GM18909 (cell line): ENCODE measurements around the gene ARHGEF18.
"Not testable (repeated sequence)": the region's sequence is repeated elsewhere in the genome, so short reads cannot be mapped to it uniquely, and the experiment has no call there.

Source experiments
- ATAC-seq: cut with Tn5 transposase; IDR thresholded peaks from one replicate; pipeline ENCODE4 v1.9.1; 2021; ENCODE audit warnings: mild to moderate bottlenecking; ENCODE audit not compliant: unreplicated experiment, poor library complexity

The ARHGEF18 gene

GRCh38 chr19:7348587-7349230 lies at the start of gene ARHGEF18:
TSS of gene ARHGEF18 (plus strand) at chr19:7348937. CDS start at chr19:7362891, 13,954 bp downstream.
- no peak for ATAC-seq

DNA sequence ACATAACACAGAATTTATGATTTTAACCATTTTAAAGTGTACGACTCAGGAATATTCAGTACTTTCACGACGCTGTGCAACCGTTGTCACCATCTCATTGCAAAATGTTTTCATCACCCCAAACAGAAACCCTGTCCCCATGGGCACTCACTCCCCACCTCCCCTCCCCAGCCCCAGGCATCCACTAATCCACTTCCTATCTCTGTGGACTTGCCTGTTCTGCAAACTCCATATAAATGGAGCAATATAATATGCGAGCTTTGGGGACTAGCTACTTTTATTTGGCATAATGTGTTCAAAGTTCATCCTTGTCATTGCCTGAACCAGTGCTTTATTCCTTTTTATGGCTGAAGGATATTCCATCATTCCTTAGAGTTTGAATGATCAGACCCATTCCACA lies 47.2 kb upstream of the ARHGEF18 start:
- ATAC-seq, result no peak

- no peak for ATAC-seq
Observed at GRCh38 chr19:7303470-7303869, 45.3 kb upstream of the ARHGEF18 start.

- ATAC-seq, result no peak
Observed at GRCh38 chr19:7304200-7304599, 44.5 kb upstream of the ARHGEF18 start.

GRCh38 chr19:7307590-7308218 lies 41.0 kb upstream of the ARHGEF18 start:
- no peak for ATAC-seq

- ATAC-seq, result not testable (repeated sequence)
Observed at GRCh38 chr19:7308327-7308726, 40.4 kb upstream of the ARHGEF18 start.

- ATAC-seq, result no peak
Observed at GRCh38 chr19:7311911-7312310, 36.8 kb upstream of the ARHGEF18 start.

DNA sequence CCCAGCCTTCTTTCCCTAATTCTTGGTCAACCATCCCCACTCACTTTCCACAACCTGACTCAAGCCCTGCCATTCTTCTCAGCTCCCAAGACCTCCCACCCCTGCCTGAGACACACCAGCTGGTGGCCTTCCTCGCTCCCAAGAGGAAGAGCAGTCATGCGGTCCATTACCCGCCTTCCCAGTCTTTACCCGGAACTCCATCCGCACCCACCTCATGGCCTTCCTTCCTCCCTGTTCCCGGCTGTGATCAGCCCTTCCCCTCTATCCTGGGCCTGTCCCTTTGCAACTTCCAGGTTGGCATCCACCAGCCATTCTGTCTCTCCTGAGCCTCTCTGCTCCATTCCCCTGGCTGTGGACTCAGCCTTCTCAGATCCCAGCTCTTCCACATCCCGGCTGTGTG lies 35.9 kb upstream of the ARHGEF18 start:
- no peak for ATAC-seq

- ATAC-seq, result no peak
Observed at GRCh38 chr19:7318176-7318575, 30.6 kb upstream of the ARHGEF18 start.

GRCh38 chr19:7326105-7326877 lies 22.4 kb upstream of the ARHGEF18 start:
- no peak for ATAC-seq

DNA sequence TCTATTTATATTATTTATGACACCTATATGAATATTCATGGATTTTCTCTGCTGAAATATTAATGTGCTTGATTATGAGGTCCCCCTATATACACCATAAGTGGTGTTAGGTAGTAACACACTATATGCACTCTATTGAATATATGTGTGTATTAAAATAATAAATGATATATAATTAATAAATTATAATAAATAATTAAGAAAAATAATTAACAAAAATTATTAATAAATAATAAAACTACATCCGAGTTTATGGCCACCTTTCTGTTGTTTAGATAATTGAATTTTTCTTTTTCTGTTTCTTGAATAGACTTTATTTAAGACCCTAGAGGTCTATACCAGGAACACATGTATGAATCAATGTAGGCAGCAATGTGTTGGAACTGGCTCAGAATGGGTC lies 20.9 kb upstream of the ARHGEF18 start:
- ATAC-seq, result no peak

DNA sequence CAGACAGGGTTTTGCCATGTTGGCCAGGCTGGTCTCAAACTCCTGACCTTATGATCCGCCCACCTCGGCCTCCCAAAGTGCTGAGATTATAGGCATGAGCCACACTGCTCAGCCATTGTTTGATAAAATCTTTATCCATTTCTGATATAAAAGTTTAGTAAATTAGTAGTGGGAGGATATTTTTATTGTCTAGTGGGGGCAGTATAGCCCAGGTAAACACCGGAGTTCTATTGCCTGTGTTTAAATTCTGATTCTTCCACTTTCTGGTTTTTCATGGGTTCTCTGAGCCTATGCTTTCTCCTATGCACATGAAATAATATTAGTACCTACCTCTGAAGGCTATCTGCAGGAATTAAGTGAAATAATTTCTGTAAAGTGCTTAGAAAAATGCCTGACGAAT lies 20.1 kb upstream of the ARHGEF18 start:
- ATAC-seq, result no peak

DNA sequence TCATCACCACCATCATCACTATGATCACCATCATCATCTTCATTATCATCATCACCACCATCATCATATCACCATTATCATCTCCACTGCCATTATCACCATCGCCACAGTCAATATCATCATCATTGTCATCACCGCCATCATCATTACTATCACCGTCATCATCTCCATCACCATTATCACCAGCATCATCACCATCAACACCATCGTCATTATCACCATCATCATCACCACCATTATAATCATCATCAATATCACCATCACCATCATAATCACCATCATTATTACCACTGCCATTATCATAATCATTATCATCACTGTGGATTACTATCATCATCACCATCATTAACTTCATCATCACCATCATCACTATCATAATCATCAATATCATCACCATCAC lies 17.3 kb upstream of the ARHGEF18 start:
- no peak for ATAC-seq

- no peak for ATAC-seq
Observed at GRCh38 chr19:7333198-7334118, 15.3 kb upstream of the ARHGEF18 start.

DNA sequence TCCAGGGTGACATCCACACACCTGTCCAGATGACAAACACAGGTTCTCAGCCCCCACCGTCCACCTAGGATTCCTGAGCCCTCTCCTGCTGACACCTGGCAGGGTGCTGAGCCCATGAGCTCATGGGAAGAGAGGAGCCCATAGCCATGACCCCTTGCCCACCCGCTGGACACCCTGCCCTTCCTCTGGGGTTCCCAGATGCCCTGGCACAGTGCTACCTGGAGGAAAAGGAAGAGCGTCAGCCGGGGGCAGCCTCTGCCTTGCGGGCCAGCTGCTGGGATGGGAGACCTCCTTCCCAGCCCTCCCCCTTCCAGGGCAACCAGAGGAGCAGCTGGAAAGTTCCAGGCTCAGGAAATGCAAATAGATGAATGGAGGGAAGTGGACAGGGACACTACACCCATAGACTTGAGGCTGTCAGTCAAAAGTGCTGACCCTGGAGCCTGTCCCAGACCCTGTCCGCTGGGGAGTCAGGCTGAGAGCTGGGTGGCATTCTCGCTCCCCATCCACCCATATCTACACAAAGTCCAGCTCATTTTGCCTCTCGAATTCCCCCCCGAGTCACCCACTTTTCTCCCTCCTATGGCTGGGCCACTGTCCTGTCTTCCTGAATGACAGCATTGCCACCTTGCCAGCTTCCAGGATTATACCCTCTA lies 12.3 kb upstream of the ARHGEF18 start:
- no peak for ATAC-seq

DNA sequence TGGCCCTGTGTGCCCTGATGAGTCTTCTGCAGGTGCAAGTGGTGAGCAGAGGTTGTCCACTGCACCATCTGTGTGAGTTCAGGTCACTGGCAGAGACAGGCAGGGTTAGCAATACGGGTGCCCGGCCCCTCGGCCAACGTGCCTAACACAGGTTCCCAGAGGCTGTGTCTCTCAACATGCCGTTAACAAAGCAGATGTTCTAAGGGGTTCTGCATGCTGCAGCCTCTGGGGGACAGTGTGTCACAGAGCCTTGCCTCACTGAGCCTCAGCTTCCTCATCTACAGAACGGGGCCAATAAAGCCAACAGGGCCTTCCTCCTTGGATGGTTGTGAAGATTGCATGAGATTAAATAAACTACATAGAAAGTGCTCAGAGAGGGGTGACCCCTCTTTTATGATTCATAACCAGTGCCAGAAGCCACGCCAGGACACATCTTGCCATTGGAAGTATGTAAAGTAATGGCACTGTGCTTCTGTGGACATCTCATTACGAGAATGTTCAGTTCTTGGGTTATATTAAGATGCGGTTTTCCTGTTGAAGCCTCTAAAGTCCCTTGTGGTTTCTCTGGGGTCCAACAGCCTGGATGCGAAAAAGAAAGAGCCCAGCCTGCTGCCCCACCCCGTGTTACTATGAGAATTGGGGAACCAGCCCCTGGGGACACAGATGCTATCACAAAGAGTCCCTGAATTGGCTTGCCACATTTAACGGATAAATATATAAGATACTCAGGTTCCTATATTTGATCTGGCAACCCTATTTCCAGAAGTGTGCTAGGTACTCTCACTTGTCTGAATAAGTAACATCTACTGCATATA lies 11.2 kb upstream of the ARHGEF18 start:
- ATAC-seq, result peak; percentile 73

DNA sequence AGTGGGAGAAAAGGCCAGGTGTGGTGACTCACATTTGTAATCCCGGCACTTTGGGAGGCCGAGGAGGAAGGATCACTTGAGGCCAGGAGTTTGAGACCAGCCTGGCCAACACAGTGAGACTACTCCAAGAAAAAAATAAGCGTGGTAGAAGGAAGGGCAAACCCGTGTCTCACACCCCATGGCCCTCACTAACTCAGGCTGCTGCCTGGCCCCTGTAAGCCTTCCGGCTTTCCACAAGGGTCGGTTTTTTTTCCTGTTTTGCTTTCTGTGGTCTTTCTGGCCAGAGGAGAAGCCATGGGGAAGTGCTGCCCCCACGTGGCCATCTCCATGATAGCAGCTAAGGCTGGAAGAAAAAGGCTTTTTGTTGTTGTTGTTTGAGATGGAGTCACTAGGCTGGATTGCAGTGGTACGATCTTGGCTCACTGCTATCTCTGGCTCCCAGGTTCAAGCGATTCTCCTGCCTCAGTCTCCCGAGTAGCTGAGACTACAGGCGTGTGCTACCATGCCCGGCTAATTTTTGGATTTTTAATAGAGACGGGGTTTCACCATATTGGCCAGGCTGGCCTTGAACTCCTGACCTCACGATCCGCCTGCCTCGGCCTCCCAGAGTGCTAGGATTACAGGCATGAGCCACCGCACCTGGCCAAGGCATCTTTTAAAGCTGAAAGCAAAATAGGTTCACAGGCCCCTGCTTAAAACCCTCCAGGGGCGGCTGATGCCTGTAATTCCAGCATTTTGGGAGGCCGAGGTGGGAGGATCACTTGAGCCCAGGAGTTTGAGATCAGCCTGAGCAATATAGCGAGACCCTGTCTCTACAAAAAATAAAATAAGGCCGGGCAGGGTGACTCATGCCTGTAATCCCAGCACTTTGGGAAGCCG lies 7.5 kb upstream of the ARHGEF18 start:
- ATAC-seq, result no peak

DNA sequence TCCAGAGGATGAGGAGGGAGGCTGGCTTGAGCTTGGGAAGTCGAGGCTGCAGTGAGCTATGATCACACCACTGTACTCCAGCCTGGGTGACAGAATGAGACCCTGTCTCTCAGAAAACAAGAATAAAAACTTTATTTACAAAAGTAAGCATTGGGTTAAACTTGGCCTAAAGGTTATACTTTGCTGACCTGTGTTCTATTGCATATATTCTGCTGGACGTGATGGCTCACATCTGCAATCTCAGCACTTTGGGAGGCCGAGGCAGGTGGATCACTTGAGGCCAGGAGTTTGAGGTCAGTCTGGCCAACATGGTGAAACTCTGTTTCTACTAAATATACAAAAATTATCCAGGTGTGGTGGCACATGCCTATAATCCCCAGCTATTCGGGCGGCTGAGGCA lies 6.6 kb upstream of the ARHGEF18 start:
- no peak for ATAC-seq
